ENCODE data around the gene CCT8L2. TPM values are rescaled to one million over a fixed set of nuclear protein-coding genes. Genes with fewer than 3 reads are reported as not detected.
"Not testable (repeated sequence)": the region's sequence is repeated elsewhere in the genome, so short reads cannot be mapped to it uniquely, and the experiment has no call there.

The CCT8L2 gene
- total RNA-seq, 2 donors from 2014 or later = not detected

DNA sequence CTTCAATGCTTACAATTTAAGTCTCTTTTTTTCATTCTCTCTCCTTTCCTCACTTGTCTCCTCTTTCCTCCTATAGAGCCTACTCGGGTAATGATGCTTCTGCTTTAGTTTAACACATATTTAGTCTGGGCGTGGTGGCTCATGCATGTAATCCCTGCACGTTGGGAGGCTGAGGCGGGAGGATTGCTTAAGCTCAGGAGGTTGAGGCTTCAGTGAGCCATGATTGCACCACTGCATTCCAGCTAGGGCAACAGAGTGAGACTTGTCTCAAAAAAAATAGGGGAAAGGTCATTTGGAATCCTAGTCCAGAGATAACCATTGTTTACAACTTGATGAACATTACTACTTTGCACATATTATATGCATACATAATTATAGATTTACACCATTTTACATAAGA lies 1.4 kb upstream of the CCT8L2 start:
- Histone ChIP-seq H3K27ac (ENCODE audit: low read depth, low read length) (no peak overlapping the region), H3K9ac (ENCODE audit: extremely low read depth, low read length, poor library complexity, severe bottlenecking) (no peak overlapping the region), H3K36me3 (ENCODE audit: control insufficient read depth, insufficient read depth, low read length) (no peaks in the 10 kb centered on the region), H3K4me3 (ENCODE audit: low read length) (no peak overlapping the region), H3K9me3 (ENCODE audit: control insufficient read depth, low read length) (no peaks in the 10 kb centered on the region), H3K4me1 (ENCODE audit: control insufficient read depth, insufficient read depth, low read length) (no peaks in the 10 kb centered on the region), H3K27me3 (ENCODE audit: control insufficient read depth, insufficient read depth, low read length, poor library complexity, severe bottlenecking) (no peaks in the 10 kb centered on the region)
- Mint-ChIP-seq H3K9me3 (peaks cover 94% of the 10 kb centered on the region), H3K27me3 (ENCODE audit: insufficient read depth) (no peaks in the 10 kb centered on the region), H3K36me3 (ENCODE audit: low read depth) (no peaks in the 10 kb centered on the region), H3K27ac (no peak overlapping the region), H3K4me1 (no peaks in the 10 kb centered on the region), H3K4me3 (no peak overlapping the region)
- 77 to 81% methylated on average over 3 to 4 of the region's 4 CpGs for WGBS, 2 experiments (ENCODE audit: insufficient coverage in 1 of 2, insufficient read length in 1 of 2)
- no peak for DNase-seq
- TF ChIP-seq, protein P1, sequence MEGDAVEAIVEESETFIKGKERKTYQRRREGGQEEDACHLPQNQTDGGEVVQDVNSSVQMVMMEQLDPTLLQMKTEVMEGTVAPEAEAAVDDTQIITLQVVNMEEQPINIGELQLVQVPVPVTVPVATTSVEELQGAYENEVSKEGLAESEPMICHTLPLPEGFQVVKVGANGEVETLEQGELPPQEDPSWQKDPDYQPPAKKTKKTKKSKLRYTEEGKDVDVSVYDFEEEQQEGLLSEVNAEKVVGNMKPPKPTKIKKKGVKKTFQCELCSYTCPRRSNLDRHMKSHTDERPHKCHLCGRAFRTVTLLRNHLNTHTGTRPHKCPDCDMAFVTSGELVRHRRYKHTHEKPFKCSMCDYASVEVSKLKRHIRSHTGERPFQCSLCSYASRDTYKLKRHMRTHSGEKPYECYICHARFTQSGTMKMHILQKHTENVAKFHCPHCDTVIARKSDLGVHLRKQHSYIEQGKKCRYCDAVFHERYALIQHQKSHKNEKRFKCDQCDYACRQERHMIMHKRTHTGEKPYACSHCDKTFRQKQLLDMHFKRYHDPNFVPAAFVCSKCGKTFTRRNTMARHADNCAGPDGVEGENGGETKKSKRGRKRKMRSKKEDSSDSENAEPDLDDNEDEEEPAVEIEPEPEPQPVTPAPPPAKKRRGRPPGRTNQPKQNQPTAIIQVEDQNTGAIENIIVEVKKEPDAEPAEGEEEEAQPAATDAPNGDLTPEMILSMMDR (conservative IDR thresholded peaks at IDR 0.05) = no peak

DNA sequence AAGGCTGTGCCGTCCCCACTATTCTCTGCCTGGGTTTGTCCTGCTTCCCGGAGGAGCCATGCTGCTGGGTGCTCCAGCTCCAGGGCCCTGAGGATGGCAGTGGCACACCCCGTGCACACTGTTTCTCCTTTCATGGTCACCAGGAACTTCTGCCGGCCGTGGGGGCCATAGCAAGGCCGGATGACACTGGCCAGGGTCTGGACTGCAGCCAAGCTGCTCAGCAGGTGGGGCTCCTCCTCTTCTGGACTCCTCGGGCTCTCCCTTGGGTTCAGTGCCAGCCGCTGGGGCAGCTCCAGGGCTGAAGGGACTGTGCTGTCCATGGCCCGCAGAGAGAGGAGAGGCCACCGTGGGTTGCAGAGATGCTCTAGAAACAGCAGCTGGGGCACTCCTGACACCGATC lies 379 bp downstream of the CCT8L2 start:
- not testable (repeated sequence) for H3K9me3 ChIP-seq (ENCODE audit: control insufficient read depth, low read length); H3K9ac ChIP-seq (ENCODE audit: extremely low read depth, low read length, poor library complexity, severe bottlenecking); H3K27me3 ChIP-seq (ENCODE audit: control insufficient read depth, insufficient read depth, low read length, poor library complexity, severe bottlenecking); H3K36me3 Mint-ChIP-seq (ENCODE audit: low read depth); H3K4me3 ChIP-seq (ENCODE audit: low read length); DNase-seq; H3K4me3 Mint-ChIP-seq; H3K27me3 Mint-ChIP-seq (ENCODE audit: insufficient read depth); H3K27ac ChIP-seq (ENCODE audit: low read depth, low read length); H3K27ac Mint-ChIP-seq; H3K4me1 ChIP-seq (ENCODE audit: control insufficient read depth, insufficient read depth, low read length); H3K36me3 ChIP-seq (ENCODE audit: control insufficient read depth, insufficient read depth, low read length); H3K4me1 Mint-ChIP-seq
- 81 to 83% methylated on average over 4 to 11 of the region's 11 CpGs for WGBS, 2 experiments (ENCODE audit: insufficient coverage in 1 of 2, insufficient read length in 1 of 2)
- H3K9me3 Mint-ChIP-seq = peaks cover 90% of the 10 kb centered on the region

DNA sequence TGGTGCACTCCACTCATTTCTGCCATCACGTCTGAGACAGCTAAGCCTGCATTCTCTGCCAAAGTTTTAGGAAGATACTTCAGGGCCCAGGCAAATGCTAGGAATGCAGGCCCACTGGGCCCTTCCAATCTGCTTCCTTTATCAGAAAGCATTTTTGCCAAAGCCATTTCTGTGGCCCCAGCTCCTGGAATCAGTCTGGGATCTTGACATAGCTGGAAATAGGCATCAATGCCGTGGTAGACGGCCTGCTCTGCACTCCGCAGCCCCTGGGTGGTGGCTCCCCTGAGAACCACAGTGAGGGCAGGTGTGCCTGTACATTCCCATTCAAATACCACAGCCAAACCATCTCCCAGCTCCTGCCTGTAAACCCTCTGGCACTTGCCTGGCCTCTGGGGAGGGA lies 1.5 kb downstream of the CCT8L2 start:
- not testable (repeated sequence) for H3K4me1 Mint-ChIP-seq

DNA sequence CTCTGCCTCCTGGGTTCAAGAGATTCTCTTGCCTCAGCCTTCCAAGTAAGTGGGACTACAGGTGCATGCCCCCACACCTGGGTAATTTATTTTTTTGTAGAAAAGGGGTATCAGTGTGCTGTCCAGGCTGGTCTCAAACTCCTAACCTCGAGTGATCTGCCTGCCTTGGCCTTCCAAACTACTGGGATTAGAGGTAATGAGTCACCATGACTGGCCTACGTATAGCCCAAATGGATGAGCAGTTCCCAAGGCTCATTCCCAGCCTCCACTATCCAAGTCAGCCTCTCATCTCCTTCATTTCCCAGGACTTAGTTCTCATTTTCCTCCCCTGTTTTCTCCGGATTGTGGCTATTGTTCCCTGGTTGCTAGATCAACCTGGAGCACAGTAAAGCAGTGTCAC lies 5.6 kb downstream of the CCT8L2 start:
- Histone ChIP-seq H3K36me3 (ENCODE audit: control insufficient read depth, insufficient read depth, low read length) (no peaks in the 10 kb centered on the region), H3K4me1 (ENCODE audit: control insufficient read depth, insufficient read depth, low read length) (no peaks in the 10 kb centered on the region), H3K9ac (ENCODE audit: extremely low read depth, low read length, poor library complexity, severe bottlenecking) (no peak overlapping the region), H3K9me3 (ENCODE audit: control insufficient read depth, low read length) (no peaks in the 10 kb centered on the region), H3K4me3 (ENCODE audit: low read length) (no peak overlapping the region), H3K27me3 (ENCODE audit: control insufficient read depth, insufficient read depth, low read length, poor library complexity, severe bottlenecking) (no peaks in the 10 kb centered on the region), H3K27ac (ENCODE audit: low read depth, low read length) (no peak overlapping the region)
- TF ChIP-seq, protein P1 (conservative IDR thresholded peaks at IDR 0.05) = no peak
- Mint-ChIP-seq H3K4me1 (no peaks in the 10 kb centered on the region), H3K27me3 (ENCODE audit: insufficient read depth) (no peaks in the 10 kb centered on the region), H3K36me3 (ENCODE audit: low read depth) (no peaks in the 10 kb centered on the region), H3K27ac (no peak overlapping the region), H3K9me3 (peaks cover 85% of the 10 kb centered on the region), H3K4me3 (no peak overlapping the region)
- DNase-seq = no peak
- 55 to 60% methylated on average over 3 of the region's 3 CpGs for WGBS, 2 experiments (ENCODE audit: insufficient coverage in 1 of 2, insufficient read length in 1 of 2)

More for the DNA sequence above, 1.5 kb downstream of the CCT8L2 start:
- not testable (repeated sequence) for H3K36me3 ChIP-seq (ENCODE audit: control insufficient read depth, insufficient read depth, low read length); H3K27ac ChIP-seq (ENCODE audit: low read depth, low read length); H3K27ac Mint-ChIP-seq; H3K9ac ChIP-seq (ENCODE audit: extremely low read depth, low read length, poor library complexity, severe bottlenecking); H3K27me3 Mint-ChIP-seq (ENCODE audit: insufficient read depth); DNase-seq; H3K27me3 ChIP-seq (ENCODE audit: control insufficient read depth, insufficient read depth, low read length, poor library complexity, severe bottlenecking); H3K36me3 Mint-ChIP-seq (ENCODE audit: low read depth); H3K4me1 ChIP-seq (ENCODE audit: control insufficient read depth, insufficient read depth, low read length); H3K4me3 Mint-ChIP-seq; H3K4me3 ChIP-seq (ENCODE audit: low read length); H3K9me3 ChIP-seq (ENCODE audit: control insufficient read depth, low read length)
- 80 to 84% methylated on average over 1 to 3 of the region's 4 CpGs for WGBS, 2 experiments (ENCODE audit: insufficient coverage in 1 of 2, insufficient read length in 1 of 2)
- peaks cover 88% of the 10 kb centered on the region for H3K9me3 Mint-ChIP-seq

All from endodermal cell (in vitro differentiated cells).